Measurements from ENCODE around the gene APP.

The APP gene

GRCh38 chr21:26064506-26064905 is 106.1 kb downstream of the APP start:
- TF ChIP-seq, protein P1, sequence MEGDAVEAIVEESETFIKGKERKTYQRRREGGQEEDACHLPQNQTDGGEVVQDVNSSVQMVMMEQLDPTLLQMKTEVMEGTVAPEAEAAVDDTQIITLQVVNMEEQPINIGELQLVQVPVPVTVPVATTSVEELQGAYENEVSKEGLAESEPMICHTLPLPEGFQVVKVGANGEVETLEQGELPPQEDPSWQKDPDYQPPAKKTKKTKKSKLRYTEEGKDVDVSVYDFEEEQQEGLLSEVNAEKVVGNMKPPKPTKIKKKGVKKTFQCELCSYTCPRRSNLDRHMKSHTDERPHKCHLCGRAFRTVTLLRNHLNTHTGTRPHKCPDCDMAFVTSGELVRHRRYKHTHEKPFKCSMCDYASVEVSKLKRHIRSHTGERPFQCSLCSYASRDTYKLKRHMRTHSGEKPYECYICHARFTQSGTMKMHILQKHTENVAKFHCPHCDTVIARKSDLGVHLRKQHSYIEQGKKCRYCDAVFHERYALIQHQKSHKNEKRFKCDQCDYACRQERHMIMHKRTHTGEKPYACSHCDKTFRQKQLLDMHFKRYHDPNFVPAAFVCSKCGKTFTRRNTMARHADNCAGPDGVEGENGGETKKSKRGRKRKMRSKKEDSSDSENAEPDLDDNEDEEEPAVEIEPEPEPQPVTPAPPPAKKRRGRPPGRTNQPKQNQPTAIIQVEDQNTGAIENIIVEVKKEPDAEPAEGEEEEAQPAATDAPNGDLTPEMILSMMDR (IDR thresholded peaks at IDR 0.05; ENCODE audit: control extremely low read depth, extremely low read depth, low read depth, missing control alignments), result no peak
- ChIA-PET CTCF (interaction anchor here (1.1 kb wide), 1 partner anchor 9 kb away, joined by 3 read pairs; no protein-coding TSS in a partner anchor), POLR2A (no interaction called here)
- no peak for DNase-seq (ENCODE audit: extremely low spot score)

GRCh38 chr21:26061437-26061836 is 109.1 kb downstream of the APP start:
- POLR2A ChIA-PET, result no interaction called here
- TF ChIP-seq, protein P1 (IDR thresholded peaks at IDR 0.05; ENCODE audit: control extremely low read depth, extremely low read depth, low read depth, missing control alignments), result no peak
- no peak for DNase-seq (ENCODE audit: extremely low spot score)
- CTCF ChIA-PET, result interaction anchor here (1.7 kb wide), 1 partner anchor 10 kb away, joined by 5 read pairs; no protein-coding TSS in a partner anchor

DNA sequence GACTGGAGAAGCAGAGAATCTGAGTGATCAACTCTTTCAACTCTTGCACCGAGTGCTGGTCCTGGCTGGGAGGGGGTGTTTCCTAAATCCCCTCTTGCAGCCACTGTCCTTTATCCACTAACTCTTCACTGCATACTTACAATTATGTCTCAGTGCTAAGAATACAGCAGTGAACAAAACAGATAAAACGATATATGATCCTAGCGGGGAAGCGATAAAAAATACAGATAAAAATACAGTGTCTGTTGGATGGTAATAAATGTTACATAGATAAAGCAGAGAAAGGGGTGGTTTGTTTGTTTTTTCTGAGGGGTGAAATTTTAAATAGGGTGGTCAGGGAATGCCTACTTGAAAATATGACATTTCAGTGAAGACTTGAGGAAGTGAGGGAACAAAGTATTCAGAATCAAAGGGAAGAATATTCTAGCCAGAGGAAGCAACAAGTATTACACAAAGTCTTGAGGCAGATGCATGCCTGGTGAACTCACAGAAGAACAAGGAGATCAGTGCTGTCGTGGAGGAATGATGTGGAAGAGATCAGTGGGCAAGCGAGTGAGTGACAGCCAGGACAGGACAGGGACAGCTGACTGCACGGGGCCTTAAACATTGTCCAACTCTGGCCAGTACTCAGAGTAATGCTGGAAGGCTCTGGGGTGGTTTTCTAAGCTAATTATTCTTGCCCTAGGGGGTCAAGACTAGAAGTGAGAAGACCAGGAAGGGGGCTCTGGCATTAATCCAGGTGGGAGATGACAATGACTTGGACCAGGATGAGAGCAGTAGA is 110.0 kb downstream of the APP start:
- DNase-seq (ENCODE audit: extremely low spot score), result no peak
- TF ChIP-seq, protein P1 (IDR thresholded peaks at IDR 0.05; ENCODE audit: control extremely low read depth, extremely low read depth, low read depth, missing control alignments), result no peak
- ChIA-PET POLR2A (no interaction called here), CTCF (interaction anchor here (1.7 kb wide), 1 partner anchor 11 kb away, joined by 5 read pairs; no protein-coding TSS in a partner anchor)

- DNase-seq (ENCODE audit: extremely low spot score), result no peak
- CTCF ChIA-PET, result interaction anchor here (0.7 to 1.3 kb wide), 4 partner anchors 12 to 162 kb away, joined by 3 to 4 read pairs (median 3); no protein-coding TSS in a partner anchor
- POLR2A ChIA-PET, result no interaction called here
- TF ChIP-seq, protein P1 (IDR thresholded peaks at IDR 0.05; ENCODE audit: control extremely low read depth, extremely low read depth, low read depth, missing control alignments), result no peak
Measured at GRCh38 chr21:26057477-26058170, 112.9 kb downstream of the APP start.

GRCh38 chr21:26055841-26056264 is 114.7 kb downstream of the APP start:
- CTCF ChIA-PET, result interaction anchor here (0.8 to 1.4 kb wide), 5 partner anchors 9 to 31 kb away, joined by 3 to 4 read pairs (median 3); no protein-coding TSS in a partner anchor
- TF ChIP-seq, protein P1 (IDR thresholded peaks at IDR 0.05; ENCODE audit: control extremely low read depth, extremely low read depth, low read depth, missing control alignments), result no peak
- POLR2A ChIA-PET, result no interaction called here
- DNase-seq (ENCODE audit: extremely low spot score), result no peak

GRCh38 chr21:26055010-26055409 is 115.6 kb downstream of the APP start:
- no peak for DNase-seq (ENCODE audit: extremely low spot score)
- ChIA-PET POLR2A (no interaction called here), CTCF (interaction anchor here (0.9 to 1.2 kb wide), 2 partner anchors 14 to 31 kb away, joined by 3 read pairs; no protein-coding TSS in a partner anchor)
- TF ChIP-seq, protein P1 (IDR thresholded peaks at IDR 0.05; ENCODE audit: control extremely low read depth, extremely low read depth, low read depth, missing control alignments), result no peak
